T1000 (cell line): ENCODE results near the gene TMSB10.
"Not testable (repeated sequence)": the region's sequence is repeated elsewhere in the genome, so short reads cannot be mapped to it uniquely, and the experiment has no call there.

Experiments used
- DNase-seq: peaks from one replicate; lab custom pipeline; 2025; ENCODE audit warnings: mixed read lengths; lab: John Stamatoyannopoulos, UW

Gene TMSB10

DNA sequence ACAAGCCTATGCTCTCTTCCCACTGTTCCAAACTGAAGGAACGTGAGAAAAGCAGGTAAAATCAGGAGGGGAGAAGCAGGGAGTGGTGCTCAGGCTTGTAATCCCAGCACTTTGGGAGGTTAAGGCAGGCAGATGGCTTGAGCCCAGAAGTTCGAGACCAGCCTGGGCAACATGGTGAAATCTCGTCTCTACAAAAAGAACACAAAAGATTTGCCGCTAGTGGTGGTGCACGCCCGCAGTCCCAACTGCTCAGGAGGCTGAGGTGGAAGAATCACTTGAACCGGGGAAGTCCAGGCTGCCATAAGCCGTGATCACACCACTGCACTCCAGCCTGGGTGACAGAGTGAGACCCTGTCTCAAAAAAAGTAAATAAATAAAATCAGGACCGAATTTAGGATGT is 1.3 kb upstream of the TMSB10 start:
- no peak for DNase-seq

DNA sequence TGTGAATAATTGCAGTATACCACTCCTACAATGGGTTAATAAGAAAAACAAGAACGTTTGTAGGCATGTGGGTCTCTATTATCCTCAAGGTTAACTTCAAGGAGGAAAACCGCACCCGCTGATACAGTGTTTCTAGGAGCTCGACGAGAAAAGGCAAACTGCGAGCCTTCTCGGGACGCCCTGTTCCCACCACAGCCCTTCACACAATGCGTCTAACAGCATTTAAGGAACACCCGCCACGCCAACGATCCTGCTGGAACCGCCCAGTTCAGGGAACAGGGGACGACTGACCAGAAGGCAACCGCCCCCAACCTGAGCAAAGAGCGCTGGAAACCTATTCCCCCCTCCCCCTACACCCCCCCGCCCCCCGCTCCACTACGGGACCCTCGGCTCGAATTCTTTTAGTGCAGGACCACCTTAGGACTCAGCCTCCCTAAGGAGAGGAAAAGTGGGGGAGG is 710 bp upstream of the TMSB10 start:
- no peak for DNase-seq

DNA sequence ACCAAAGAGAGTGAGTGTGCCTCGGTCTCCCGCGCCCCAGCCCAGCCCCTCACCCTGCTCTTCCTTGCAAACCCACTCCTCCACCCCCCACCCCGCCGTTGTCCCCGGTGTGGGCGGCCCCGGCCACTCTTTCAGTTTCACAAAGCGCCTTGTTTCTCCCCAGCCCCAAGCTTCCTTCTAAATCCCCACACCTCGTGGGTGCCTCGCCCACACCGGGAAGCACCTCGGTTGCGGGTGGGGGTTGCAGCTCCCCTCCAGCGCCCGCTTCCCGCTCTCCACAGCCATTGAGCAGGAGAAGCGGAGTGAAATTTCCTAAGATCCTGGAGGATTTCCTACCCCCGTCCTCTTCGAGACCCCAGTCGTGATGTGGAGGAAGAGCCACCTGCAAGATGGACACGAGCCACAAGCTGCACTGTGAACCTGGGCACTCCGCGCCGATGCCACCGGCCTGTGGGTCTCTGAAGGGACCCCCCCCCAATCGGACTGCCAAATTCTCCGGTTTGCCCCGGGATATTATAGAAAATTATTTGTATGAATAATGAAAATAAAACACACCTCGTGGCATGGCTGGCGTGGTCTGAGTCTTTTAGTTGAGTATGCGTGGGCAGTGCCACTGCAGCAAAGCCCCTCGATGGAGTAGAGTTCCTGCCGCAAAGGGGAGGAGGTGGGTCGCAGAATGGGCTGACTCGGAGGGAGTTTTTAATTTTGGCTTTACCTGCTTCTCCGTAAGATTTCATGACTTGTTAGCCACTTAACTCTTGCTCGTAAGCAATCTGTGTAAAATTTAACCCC is 848 bp downstream of the TMSB10 start:
- no peak for DNase-seq

- DNase-seq, result peak; percentile 34
Measured at GRCh38 chr2:84906900-84907714, 1.7 kb downstream of the TMSB10 start.

DNA sequence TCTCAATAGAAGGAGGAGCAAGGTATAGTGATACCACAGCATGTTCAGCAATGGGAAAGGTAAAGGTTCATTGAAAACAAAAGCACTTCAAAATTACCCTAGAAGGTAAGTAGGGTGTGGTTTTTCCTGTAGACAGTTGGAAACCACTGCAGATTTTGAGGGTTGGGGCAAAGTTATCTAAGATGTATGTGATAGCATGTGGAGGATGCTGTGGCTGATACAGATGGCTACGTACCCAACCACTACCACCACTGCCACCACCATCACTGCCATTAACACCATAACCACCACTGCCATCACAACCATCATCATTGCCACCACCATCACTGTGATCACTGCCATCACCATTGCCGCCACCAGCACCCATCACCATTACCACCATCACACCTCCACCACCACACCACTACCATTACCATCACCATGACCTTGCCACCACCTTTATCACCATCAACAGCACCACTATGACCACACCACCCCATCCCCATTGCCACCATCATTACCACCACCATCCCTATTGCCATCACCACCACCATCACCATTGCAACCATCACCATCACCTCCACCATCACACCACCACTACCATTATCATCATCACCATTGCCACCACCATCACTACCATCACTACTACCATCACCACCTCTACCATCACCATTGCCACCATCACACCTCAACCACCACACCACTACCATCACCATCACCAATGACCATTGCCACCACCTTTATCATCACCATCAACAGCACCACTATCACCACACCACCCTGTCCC is 3.7 kb downstream of the TMSB10 start:
- no peak for DNase-seq

- DNase-seq, result no peak
Measured at GRCh38 chr2:84911135-84911678, 5.8 kb downstream of the TMSB10 start.

- DNase-seq, result no peak
Measured at GRCh38 chr2:84912984-84913383, 7.5 kb downstream of the TMSB10 start.

- no peak for DNase-seq
Measured at GRCh38 chr2:84914334-84914733, 8.9 kb downstream of the TMSB10 start.

GRCh38 chr2:84915675-84916074 is 10.2 kb downstream of the TMSB10 start:
- not testable (repeated sequence) for DNase-seq

GRCh38 chr2:84917821-84918220 is 12.4 kb downstream of the TMSB10 start:
- not testable (repeated sequence) for DNase-seq

- no peak for DNase-seq
Measured at GRCh38 chr2:84918430-84918829, 13.0 kb downstream of the TMSB10 start.

DNA sequence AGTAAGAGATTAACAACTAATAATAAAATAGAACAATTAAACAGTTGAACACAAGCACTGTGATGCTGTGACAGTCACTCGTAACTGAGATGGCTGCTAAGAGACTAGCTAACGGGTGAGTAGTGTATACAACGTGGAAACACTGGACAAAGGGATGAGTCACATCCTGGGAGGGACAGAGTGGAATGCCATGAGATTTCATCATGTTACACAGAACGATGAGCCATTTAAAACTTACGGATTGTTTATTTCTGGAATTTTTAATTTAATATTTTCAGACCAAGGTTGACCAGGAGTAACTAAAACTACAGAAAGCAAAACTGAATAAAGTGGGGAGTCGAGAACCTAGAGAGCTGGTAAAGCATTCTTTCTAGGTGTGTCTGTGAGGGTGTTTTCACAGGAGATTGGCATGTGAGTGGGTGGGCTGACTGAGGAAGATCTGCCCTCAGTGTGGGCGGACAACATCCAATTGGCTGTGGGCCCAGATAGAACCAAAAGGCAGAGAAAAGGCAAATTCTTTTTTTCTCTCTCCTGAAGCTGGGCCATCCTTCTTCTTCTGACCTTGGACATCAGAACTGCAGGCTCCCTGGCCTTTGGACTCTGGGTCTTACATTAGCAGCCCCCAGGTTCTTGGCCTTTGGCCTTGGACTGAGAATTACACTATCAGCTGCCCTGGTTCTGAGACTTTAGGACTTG is 14.6 kb downstream of the TMSB10 start:
- peak; percentile 43 for DNase-seq

DNA sequence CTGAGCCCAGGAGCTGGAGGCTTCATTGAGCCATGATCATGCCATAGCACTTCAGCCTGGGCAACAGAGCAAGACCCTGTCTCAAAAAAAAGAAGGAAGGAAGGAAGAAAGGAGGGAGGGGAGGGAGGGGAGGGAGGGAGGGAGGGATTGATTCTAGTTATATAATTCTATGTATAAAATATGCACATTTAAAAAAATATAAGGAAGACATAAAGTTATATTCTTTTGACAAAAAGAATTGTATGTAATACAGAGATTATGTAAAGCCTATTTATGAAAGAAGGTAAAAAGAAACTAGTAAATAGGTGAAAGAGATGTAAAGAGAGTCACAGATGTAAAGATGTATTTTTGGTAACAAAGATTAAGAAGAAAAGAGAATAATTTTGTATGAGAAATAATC is 17.6 kb downstream of the TMSB10 start:
- no peak for DNase-seq

GRCh38 chr2:84924173-84925106 is 19.0 kb downstream of the TMSB10 start:
- peak; percentile 53 for DNase-seq

DNA sequence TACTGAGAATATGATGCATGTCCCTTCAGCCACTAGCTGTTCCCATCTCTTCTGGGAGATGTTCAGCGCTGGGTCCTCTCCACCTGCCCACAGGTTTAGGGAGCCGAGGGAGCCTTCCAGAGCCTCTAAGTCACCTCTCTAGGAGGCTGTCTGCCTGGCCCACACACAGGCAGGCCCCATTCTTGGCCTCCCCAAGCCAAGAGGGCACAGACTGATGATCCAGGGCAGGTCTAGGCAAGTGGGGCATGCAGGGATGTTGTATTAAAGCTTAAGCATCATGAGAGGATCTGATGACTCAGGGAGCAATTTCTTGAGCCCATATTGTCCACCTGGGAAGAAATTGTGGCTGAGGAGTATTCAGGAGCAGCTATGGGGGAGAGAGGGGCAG is 19.9 kb downstream of the TMSB10 start:
- DNase-seq, result no peak

DNA sequence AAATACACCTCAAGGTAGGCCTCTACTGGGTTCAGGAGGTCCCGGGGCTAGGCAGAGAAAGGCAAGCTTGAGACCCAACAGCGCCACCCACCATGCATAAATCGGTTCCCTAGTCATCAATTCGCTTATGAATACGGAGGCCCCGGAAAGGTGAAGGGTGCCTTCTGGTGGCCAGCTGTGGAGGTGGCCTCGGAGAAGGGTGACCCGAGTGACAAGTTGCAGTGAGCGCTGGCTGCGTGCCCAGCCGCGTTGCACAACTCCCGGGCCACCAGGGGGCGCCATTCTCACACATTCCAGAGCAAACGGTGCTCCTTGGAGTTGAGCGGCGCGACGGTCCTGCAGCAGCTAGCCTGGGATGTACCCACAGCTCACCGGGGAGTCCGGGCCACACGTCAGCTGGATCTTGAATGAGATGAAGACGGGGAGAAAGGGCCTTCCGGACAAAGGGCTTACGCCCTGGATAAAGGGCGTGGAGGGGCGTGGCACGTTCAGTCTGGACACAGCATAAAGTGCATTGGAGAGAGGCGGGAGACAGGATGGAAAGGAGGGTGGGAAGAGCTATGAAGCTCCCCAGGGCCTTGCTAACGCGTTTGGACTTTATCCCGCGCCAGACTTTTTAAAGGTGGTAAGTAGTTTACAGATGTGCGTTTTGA is 20.4 kb downstream of the TMSB10 start:
- peak; percentile 89 for DNase-seq

- DNase-seq, result no peak
Measured at GRCh38 chr2:84927275-84927627, 21.8 kb downstream of the TMSB10 start.

DNA sequence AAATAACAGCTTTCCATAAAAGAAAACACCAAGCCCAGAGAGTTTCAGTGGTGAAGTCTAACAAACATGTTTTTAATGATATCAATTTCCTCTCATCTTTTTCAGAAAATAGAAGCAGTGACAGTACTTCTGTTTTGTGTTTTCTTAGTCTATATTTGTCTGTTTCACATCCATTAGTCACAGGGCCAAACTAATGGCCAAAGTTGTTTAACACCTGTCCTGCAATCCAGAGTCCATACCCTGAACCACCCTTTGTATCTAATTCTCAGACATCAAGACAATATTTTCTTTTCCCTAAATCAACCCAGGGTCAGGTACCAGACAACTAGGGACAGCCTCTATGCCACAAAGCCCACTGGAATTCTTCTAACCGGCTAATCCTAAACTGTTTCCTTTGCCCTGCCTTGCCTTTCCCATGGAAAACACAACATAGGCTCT is 25.9 kb downstream of the TMSB10 start:
- DNase-seq, result no peak

DNA sequence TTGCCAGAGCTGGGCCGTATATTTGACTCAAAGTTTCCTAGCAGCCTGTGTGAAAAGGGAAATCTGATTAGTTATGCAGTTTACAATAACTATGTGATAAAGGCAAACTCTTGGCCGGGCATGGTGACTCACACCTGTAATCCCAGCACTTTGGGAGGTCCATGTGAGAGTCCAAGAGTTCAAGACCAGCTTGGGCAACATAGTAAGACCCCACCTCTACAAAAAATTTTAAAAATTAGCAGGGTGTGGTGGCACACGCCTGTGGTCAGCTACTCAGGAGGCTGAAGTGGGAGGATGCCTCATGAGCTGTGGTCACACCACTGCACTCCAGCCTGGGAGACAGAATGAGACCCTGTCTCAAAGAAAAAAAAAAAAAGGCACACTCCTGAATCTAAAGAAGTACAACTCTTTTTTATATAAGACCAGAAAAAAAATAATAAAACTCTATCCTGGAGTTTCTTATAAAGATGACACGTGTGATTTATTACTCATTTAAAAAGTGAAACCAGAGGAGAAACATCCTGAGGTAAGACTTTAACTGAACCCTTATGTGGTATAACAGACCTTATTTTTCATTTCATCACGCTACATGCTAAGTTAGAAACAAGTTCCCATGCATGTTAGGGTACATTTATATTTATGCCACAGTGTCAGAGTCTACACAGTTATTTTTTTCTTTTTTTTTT is 32.9 kb downstream of the TMSB10 start:
- no peak for DNase-seq
